WTC11 (cell line): ENCODE data around the gene ORM1. TPM values are rescaled to one million over a fixed set of nuclear protein-coding genes. Genes with fewer than 3 reads are reported as not detected.

Experiments used
- ATAC-seq: fragments of 200-7000 bp; cut with Tn5 transposase; 2 replicates; pipeline ENCODE4 v1.10.0; 2021; ENCODE audit warnings: mild to moderate bottlenecking, moderate library complexity
- CTCF ChIA-PET: fragments of 300-600 bp; sonication (Branson Sonifier 250); formaldehyde crosslinking; loops from one replicate; lab custom pipeline; 2021; ENCODE audit warnings: antibody characterized with exemption; lab: Charles Lee
- POLR2A ChIA-PET: fragments of 350-600 bp; sonication (Branson Sonifier 250); formaldehyde crosslinking; loops from one replicate; lab custom pipeline; 2021; ENCODE audit warnings: antibody characterized with exemption; lab: Charles Lee
- DNase-seq: peaks from one replicate; pipeline ENCODE4 v3.0.0; 2021; ENCODE audit warnings: low spot score
- H3K27ac Mint-ChIP-seq: 2 replicates; pipeline ENCODE4 v1.8.0; 2021; ENCODE audit warnings: mixed read lengths
- H3K27me3 Mint-ChIP-seq: 2 replicates; pipeline ENCODE4 v1.8.0; 2021; ENCODE audit warnings: low read depth, mild to moderate bottlenecking, moderate library complexity, mixed read lengths
- H3K36me3 Mint-ChIP-seq: 2 replicates; pipeline ENCODE4 v1.8.0; 2021; ENCODE audit warnings: mixed read lengths
- H3K4me1 Mint-ChIP-seq: 2 replicates; pipeline ENCODE4 v1.8.0; 2022; ENCODE audit warnings: mixed read lengths
- H3K4me3 Mint-ChIP-seq: 2 replicates; pipeline ENCODE4 v1.8.0; 2021; ENCODE audit warnings: mild to moderate bottlenecking, moderate library complexity, mixed read lengths
- H3K9me3 Mint-ChIP-seq: 2 replicates; pipeline ENCODE4 v1.8.0; 2021; ENCODE audit warnings: mixed read lengths
- FOXJ3 ChIP-seq: sonication (generic); formaldehyde crosslinking; IDR thresholded peaks from 2 replicates; pipeline ENCODE4 v1.9.0; 2021; ENCODE audit warnings: missing genetic modification reagents, mild to moderate bottlenecking, borderline replicate concordance
- GTF2I ChIP-seq: fragments of 250-450 bp; sonication (Bioruptor Pico); conservative IDR thresholded peaks from 2 replicates; pipeline ENCODE4 v1.4.0; 2021; ENCODE audit warnings: mild to moderate bottlenecking
- TEAD1 ChIP-seq: sonication (generic); formaldehyde crosslinking; IDR thresholded peaks from 2 replicates; pipeline ENCODE4 v1.8.0; 2022; ENCODE audit warnings: mild to moderate bottlenecking, missing genetic modification reagents
- TEAD4 ChIP-seq: sonication (generic); formaldehyde crosslinking; IDR thresholded peaks from 2 replicates; pipeline ENCODE4 v1.8.0; 2022; ENCODE audit warnings: mild to moderate bottlenecking, missing genetic modification reagents
- ZNF138 ChIP-seq: sonication (generic); formaldehyde crosslinking; conservative IDR thresholded peaks from 2 replicates; pipeline ENCODE4 v1.8.1; 2022; ENCODE audit warnings: mild to moderate bottlenecking, moderate library complexity, missing genetic modification reagents
- ZNF263 ChIP-seq: sonication (generic); formaldehyde crosslinking; IDR thresholded peaks from 2 replicates; pipeline ENCODE4 v1.8.1; 2022; ENCODE audit warnings: low read depth, mild to moderate bottlenecking, moderate library complexity, missing genetic modification reagents
- total RNA-seq: library from RNA; stranded (reverse); gene quantifications from 3 replicates; pipeline ENCODE4 v1.2.3, GENCODE V29; 2021
- TF ChIP-seq, protein P1 (sequence below): fragments of 250-450 bp; sonication (Bioruptor Pico); IDR thresholded peaks from 2 replicates; pipeline ENCODE4 v1.9.0; 2021; ENCODE audit warnings: mild to moderate bottlenecking
- TF ChIP-seq, protein P2 (sequence below): fragments of 200-600 bp; IDR thresholded peaks from 2 replicates; pipeline ENCODE4 v1.8.0; 2022; ENCODE audit warnings: antibody characterized with exemption
- TF ChIP-seq, protein P3 (sequence below): sonication (generic); formaldehyde crosslinking; IDR thresholded peaks from 2 replicates; pipeline ENCODE4 v1.8.1; 2023; ENCODE audit warnings: mild to moderate bottlenecking, missing genetic modification reagents, moderate library complexity
- TF ChIP-seq, protein P4 (sequence below): sonication (generic); formaldehyde crosslinking; conservative IDR thresholded peaks from 2 replicates; pipeline ENCODE4 v1.8.1; 2022; ENCODE audit warnings: mild to moderate bottlenecking, missing genetic modification reagents
- TF ChIP-seq, protein P5 (sequence below): sonication (generic); formaldehyde crosslinking; IDR thresholded peaks from 2 replicates; pipeline ENCODE4 v1.8.1; 2023; ENCODE audit warnings: mild to moderate bottlenecking, missing genetic modification reagents, moderate library complexity
- TF ChIP-seq, protein P6 (sequence below): sonication (generic); formaldehyde crosslinking; conservative IDR thresholded peaks from 2 replicates; pipeline ENCODE4 v1.8.1; 2023; ENCODE audit warnings: mild to moderate bottlenecking, low read depth, missing genetic modification reagents, moderate library complexity

The ORM1 gene
- total RNA-seq, 1 experiment from 2014 or later, result 3.9 TPM

DNA sequence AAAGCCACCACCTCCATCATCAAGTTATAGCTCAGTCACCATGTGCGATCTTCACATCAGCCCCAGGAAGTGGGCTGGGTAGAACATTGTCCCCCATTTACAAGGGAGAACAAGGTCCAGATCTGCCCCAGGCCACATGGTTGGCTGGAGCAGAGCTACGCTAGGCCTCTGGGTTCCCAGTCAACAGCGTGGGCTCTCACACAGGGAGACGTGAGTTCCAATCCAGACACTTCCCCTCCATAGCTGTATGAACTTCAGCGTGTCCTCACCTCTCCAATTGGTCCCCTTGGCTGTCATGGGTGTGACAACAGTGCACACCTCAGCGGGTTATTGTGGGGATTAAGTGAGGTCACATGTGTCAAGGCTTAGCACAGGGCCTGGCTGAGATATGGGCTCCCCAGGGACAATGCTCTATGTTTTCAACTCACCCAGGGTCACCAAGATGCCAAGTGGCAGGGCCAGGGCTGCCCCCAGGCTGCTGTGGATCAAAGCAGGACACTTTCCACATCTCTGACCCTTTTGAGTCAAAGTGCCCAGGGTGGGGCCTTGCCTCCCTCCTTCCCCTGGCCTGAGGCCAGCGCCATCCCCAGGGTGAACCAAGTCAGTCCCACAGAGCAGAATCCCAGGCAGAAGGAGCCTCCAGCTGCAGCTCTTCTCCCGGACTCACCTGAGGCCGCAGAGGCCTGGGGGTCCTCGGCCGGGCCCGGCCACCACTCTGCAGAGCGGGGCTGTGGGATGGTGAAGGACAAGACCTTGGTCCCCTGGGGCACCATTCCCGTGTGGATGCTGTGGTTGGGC, 45.1 kb downstream of the ORM1 start:
- TF ChIP-seq, protein P1, sequence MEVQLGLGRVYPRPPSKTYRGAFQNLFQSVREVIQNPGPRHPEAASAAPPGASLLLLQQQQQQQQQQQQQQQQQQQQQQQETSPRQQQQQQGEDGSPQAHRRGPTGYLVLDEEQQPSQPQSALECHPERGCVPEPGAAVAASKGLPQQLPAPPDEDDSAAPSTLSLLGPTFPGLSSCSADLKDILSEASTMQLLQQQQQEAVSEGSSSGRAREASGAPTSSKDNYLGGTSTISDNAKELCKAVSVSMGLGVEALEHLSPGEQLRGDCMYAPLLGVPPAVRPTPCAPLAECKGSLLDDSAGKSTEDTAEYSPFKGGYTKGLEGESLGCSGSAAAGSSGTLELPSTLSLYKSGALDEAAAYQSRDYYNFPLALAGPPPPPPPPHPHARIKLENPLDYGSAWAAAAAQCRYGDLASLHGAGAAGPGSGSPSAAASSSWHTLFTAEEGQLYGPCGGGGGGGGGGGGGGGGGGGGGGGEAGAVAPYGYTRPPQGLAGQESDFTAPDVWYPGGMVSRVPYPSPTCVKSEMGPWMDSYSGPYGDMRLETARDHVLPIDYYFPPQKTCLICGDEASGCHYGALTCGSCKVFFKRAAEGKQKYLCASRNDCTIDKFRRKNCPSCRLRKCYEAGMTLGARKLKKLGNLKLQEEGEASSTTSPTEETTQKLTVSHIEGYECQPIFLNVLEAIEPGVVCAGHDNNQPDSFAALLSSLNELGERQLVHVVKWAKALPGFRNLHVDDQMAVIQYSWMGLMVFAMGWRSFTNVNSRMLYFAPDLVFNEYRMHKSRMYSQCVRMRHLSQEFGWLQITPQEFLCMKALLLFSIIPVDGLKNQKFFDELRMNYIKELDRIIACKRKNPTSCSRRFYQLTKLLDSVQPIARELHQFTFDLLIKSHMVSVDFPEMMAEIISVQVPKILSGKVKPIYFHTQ (CRISPR knock-in tag), result no peak
- TF ChIP-seq GTF2I (no peak), FOXJ3 (no peak)
- TF ChIP-seq, protein P2, sequence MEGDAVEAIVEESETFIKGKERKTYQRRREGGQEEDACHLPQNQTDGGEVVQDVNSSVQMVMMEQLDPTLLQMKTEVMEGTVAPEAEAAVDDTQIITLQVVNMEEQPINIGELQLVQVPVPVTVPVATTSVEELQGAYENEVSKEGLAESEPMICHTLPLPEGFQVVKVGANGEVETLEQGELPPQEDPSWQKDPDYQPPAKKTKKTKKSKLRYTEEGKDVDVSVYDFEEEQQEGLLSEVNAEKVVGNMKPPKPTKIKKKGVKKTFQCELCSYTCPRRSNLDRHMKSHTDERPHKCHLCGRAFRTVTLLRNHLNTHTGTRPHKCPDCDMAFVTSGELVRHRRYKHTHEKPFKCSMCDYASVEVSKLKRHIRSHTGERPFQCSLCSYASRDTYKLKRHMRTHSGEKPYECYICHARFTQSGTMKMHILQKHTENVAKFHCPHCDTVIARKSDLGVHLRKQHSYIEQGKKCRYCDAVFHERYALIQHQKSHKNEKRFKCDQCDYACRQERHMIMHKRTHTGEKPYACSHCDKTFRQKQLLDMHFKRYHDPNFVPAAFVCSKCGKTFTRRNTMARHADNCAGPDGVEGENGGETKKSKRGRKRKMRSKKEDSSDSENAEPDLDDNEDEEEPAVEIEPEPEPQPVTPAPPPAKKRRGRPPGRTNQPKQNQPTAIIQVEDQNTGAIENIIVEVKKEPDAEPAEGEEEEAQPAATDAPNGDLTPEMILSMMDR, result no peak
- TF ChIP-seq, protein P3, sequence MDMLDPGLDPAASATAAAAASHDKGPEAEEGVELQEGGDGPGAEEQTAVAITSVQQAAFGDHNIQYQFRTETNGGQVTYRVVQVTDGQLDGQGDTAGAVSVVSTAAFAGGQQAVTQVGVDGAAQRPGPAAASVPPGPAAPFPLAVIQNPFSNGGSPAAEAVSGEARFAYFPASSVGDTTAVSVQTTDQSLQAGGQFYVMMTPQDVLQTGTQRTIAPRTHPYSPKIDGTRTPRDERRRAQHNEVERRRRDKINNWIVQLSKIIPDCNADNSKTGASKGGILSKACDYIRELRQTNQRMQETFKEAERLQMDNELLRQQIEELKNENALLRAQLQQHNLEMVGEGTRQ, result 0 out of 2 replicates have a peak, but pooled peaks have one; percentile 10
- TF ChIP-seq, protein P4, sequence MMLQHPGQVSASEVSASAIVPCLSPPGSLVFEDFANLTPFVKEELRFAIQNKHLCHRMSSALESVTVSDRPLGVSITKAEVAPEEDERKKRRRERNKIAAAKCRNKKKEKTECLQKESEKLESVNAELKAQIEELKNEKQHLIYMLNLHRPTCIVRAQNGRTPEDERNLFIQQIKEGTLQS (CRISPR knock-in tag), result no peak
- no peaks in the 10 kb centered on the region for H3K9me3 Mint-ChIP-seq
- DNase-seq (no peak), ATAC-seq (no peak)
- ChIA-PET POLR2A (interaction anchor here (0.6 kb wide), 1 partner anchor 458 kb away, joined by 3 read pairs; no protein-coding TSS in a partner anchor), CTCF (interaction anchor here (1.4 kb wide), 1 partner anchor 38 kb away, joined by 3 read pairs; no protein-coding TSS in a partner anchor)
- H3K4me3 Mint-ChIP-seq, result no peak overlapping the region
- H3K4me1 Mint-ChIP-seq, result peaks cover 45% of the 10 kb centered on the region
- no peaks in the 10 kb centered on the region for H3K27me3 Mint-ChIP-seq
- H3K36me3 Mint-ChIP-seq, result peaks cover 15% of the 10 kb centered on the region
- no peak overlapping the region for H3K27ac Mint-ChIP-seq

DNA sequence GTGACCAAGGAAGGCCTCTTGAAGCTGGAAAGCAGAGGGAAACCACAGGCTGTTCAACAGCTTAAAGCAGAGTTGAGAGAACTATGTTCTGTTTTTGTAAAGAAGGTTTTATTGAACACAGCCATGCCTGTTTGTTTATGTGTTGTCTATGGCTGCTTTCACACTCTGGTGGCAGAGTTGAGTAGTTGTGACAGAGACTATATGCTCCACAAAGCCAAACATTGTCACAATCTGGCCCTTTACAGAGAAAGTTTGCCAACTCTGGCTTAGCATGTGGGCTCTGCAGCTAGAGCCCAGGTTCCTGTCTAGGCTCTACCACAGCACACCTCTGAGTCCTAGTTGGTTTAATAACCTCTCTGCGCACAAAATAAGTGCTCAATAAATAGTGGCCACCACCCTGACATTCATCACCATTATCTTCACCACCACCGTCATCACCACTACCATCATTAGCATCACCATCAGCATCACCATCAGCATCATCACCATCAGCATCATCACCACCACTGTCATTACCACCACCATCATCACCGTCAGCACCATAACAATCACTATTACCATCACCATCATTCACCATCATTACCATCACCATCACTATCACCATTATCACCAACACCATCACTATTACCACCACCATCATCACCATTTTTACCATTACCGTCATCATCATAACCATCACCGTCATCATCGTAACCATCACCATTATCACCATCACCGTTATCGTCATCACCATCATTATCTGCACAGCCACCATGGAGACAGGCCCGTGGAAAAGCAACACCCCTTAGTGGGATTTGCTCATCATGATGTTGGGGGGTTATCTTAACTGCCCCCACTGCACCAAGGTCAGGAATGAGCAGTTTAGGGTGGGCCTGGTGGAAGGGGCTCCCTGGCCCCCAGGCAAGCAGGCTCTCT, 46.6 kb downstream of the ORM1 start:
- Mint-ChIP-seq H3K36me3 (peaks cover 14% of the 10 kb centered on the region), H3K27ac (peak overlapping the region; percentile 46)
- TF ChIP-seq TEAD4 (CRISPR knock-in tag) (no peak), ZNF138 (peak; percentile 58; the same call in 1 of the 2 replicates)

DNA sequence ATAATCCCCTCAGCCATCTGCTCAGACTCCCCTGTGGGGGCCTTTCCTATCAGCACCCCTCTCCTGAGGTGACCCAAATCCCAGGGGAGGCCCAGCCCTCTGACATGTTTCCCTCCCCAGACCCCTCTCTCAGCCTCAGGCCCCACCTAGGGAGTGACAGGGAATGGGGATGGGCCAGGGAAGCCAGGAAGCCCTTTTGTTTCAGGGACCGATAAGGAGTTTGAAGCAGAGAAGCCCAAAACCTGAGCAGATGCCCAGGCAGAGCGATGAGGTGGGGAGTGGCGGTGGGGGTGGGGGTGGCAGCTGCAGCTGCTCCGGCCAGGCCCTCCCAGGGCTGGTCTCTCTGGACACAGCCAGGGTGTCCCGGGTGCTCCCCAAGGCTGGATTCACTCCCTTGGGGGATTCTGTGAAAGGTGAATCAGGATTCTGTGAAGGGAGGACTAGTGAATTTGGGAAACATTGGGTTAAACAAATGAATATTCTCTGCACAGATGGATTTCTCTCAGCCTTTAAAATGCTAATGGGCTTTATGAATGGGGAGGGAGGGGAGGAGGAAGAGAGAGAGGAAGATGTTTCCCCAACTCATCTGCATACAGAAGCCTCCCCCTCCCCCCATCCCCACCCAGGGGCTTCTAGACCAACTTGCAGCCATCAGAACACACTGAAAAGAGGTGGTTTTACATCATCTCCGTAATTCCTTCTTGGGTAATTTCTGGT, 47.5 kb downstream of the ORM1 start:
- no peaks in the 10 kb centered on the region for H3K9me3 Mint-ChIP-seq
- peak; percentile 79 for ATAC-seq
- H3K36me3 Mint-ChIP-seq, result 0 out of 2 replicates have a peak, but pooled peaks cover 6% of the 10 kb centered on the region
- H3K4me1 Mint-ChIP-seq, result peaks cover 65% of the 10 kb centered on the region
- H3K27ac Mint-ChIP-seq, result peak overlapping the region; percentile 81
- POLR2A ChIA-PET, result interaction anchor here (1.1 to 2.7 kb wide), 2 partner anchors 20 to 27 kb away, joined by 3 to 13 read pairs; no protein-coding TSS in a partner anchor
- no peaks in the 10 kb centered on the region for H3K27me3 Mint-ChIP-seq
- H3K4me3 Mint-ChIP-seq, result peak overlapping the region; percentile 39; the same call in 1 of the 2 replicates
- CTCF ChIA-PET, result interaction anchor here (1.0 to 2.4 kb wide), 5 partner anchors 11 to 262 kb away, joined by 3 to 8 read pairs (median 4); no protein-coding TSS in a partner anchor
- DNase-seq, result peak; percentile 48
- TF ChIP-seq GTF2I (0 out of 2 replicates have a peak, but pooled peaks have one; percentile 53), TEAD1 (peak; percentile 30; the same call in 1 of the 2 replicates), ZNF263 (CRISPR knock-in tag) (peak; percentile 93)
- TF ChIP-seq, protein P5, sequence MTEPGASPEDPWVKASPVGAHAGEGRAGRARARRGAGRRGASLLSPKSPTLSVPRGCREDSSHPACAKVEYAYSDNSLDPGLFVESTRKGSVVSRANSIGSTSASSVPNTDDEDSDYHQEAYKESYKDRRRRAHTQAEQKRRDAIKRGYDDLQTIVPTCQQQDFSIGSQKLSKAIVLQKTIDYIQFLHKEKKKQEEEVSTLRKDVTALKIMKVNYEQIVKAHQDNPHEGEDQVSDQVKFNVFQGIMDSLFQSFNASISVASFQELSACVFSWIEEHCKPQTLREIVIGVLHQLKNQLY (CRISPR knock-in tag), result no peak
- TF ChIP-seq, protein P6, sequence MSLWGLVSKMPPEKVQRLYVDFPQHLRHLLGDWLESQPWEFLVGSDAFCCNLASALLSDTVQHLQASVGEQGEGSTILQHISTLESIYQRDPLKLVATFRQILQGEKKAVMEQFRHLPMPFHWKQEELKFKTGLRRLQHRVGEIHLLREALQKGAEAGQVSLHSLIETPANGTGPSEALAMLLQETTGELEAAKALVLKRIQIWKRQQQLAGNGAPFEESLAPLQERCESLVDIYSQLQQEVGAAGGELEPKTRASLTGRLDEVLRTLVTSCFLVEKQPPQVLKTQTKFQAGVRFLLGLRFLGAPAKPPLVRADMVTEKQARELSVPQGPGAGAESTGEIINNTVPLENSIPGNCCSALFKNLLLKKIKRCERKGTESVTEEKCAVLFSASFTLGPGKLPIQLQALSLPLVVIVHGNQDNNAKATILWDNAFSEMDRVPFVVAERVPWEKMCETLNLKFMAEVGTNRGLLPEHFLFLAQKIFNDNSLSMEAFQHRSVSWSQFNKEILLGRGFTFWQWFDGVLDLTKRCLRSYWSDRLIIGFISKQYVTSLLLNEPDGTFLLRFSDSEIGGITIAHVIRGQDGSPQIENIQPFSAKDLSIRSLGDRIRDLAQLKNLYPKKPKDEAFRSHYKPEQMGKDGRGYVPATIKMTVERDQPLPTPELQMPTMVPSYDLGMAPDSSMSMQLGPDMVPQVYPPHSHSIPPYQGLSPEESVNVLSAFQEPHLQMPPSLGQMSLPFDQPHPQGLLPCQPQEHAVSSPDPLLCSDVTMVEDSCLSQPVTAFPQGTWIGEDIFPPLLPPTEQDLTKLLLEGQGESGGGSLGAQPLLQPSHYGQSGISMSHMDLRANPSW (CRISPR knock-in tag), result no peak
- TF ChIP-seq, protein P2, result no peak

More for the DNA sequence above, 46.6 kb downstream of the ORM1 start:
- no peak for DNase-seq
- ChIA-PET CTCF (interaction anchor here (1.0 to 2.4 kb wide), 4 partner anchors 16 to 261 kb away, joined by 3 to 8 read pairs (median 4); no protein-coding TSS in a partner anchor), POLR2A (interaction anchor here (2.7 kb wide), 1 partner anchor 28 kb away, joined by 13 read pairs; no protein-coding TSS in a partner anchor)
- Mint-ChIP-seq H3K4me1 (peaks cover 55% of the 10 kb centered on the region), H3K27me3 (no peaks in the 10 kb centered on the region), H3K9me3 (no peaks in the 10 kb centered on the region), H3K4me3 (peak overlapping the region; percentile 5)
- no peak for ATAC-seq
